GM19397 (cell line): ENCODE measurements around the gene POT1.

Source experiments
- ATAC-seq: cut with Tn5 transposase; IDR thresholded peaks from one replicate; pipeline ENCODE4 v1.9.1; 2021; ENCODE audit warnings: mild to moderate bottlenecking, moderate library complexity; ENCODE audit not compliant: unreplicated experiment

The POT1 gene

GRCh38 chr7:124811341-124811740 lies 118.3 kb downstream of the POT1 start:
- no peak for ATAC-seq

GRCh38 chr7:124810605-124811004 lies 119.0 kb downstream of the POT1 start:
- ATAC-seq: no peak

- ATAC-seq: no peak
Measured at GRCh38 chr7:124808206-124808605, 121.4 kb downstream of the POT1 start.

GRCh38 chr7:124801330-124801895 lies 128.2 kb downstream of the POT1 start:
- no peak for ATAC-seq

GRCh38 chr7:124800386-124800785 lies 129.2 kb downstream of the POT1 start:
- ATAC-seq: no peak

- no peak for ATAC-seq
Measured at GRCh38 chr7:124799448-124799847, 130.2 kb downstream of the POT1 start.

- no peak for ATAC-seq
Measured at GRCh38 chr7:124796771-124797170, 132.9 kb downstream of the POT1 start.

- no peak for ATAC-seq
Measured at GRCh38 chr7:124792696-124793095, 136.9 kb downstream of the POT1 start.

- no peak for ATAC-seq
Measured at GRCh38 chr7:124792002-124792401, 137.6 kb downstream of the POT1 start.

GRCh38 chr7:124791426-124791825 lies 138.2 kb downstream of the POT1 start:
- no peak for ATAC-seq

- no peak for ATAC-seq
Measured at GRCh38 chr7:124790645-124791044, 139.0 kb downstream of the POT1 start.

GRCh38 chr7:124785994-124786393 lies 143.6 kb downstream of the POT1 start:
- ATAC-seq: no peak

- ATAC-seq: no peak
Measured at GRCh38 chr7:124784879-124785818, 144.5 kb downstream of the POT1 start.

GRCh38 chr7:124783271-124783670 lies 146.4 kb downstream of the POT1 start:
- ATAC-seq: no peak

GRCh38 chr7:124781907-124782734 lies 147.5 kb downstream of the POT1 start:
- ATAC-seq: no peak

- ATAC-seq: no peak
Measured at GRCh38 chr7:124781418-124781817, 148.2 kb downstream of the POT1 start.

- no peak for ATAC-seq
Measured at GRCh38 chr7:124780608-124781007, 149.0 kb downstream of the POT1 start.

GRCh38 chr7:124780056-124780455 lies 149.6 kb downstream of the POT1 start:
- ATAC-seq: no peak

- no peak for ATAC-seq
Measured at GRCh38 chr7:124779620-124780019, 150.0 kb downstream of the POT1 start.

- ATAC-seq: no peak
Measured at GRCh38 chr7:124779194-124779593, 150.4 kb downstream of the POT1 start.

GRCh38 chr7:124777268-124777667 lies 152.4 kb downstream of the POT1 start:
- no peak for ATAC-seq
